ENCODE results near the gene NEK1. TPM values are rescaled to one million over a fixed set of nuclear protein-coding genes. Genes with fewer than 3 reads are reported as not detected.

Gene NEK1
- total and polyA plus RNA-seq, 2 of the 4 experiments (the other 2 are of a cell fraction) = 3.3 to 3.9 TPM

GRCh38 chr4:169658196-169658595 lies 45.8 kb upstream of the NEK1 start:
- Histone ChIP-seq H4K20me1 (ENCODE audit: insufficient read depth, low read length) (no peaks in the 10 kb centered on the region), H4K91ac (ENCODE audit: insufficient read depth, low read depth, low read length) (no peak overlapping the region), H3K9me1 (ENCODE audit: insufficient read depth, low read length) (0 out of 2 replicates have a peak, but pooled peaks cover 2% of the 10 kb centered on the region), H3K56ac (ENCODE audit: extremely low read depth, insufficient read depth, low read length) (no peak overlapping the region), H3K4me3 (ENCODE audit: insufficient read depth, low read depth, low read length) (no peak overlapping the region), H3K4me1 (ENCODE audit: control insufficient read depth, insufficient read depth, low read length) (0 out of 2 replicates have a peak, but pooled peaks cover 2% of the 10 kb centered on the region), H2AK9ac (replicated peaks; ENCODE audit: low read depth, low read length, poor library complexity) (no peak overlapping the region), H3K27ac (ENCODE audit: insufficient read depth, low read length) (no peak overlapping the region), H2BK120ac (ENCODE audit: low read depth, low read length) (no peak overlapping the region), H3K4me2 (ENCODE audit: low read depth, low read length) (no peak overlapping the region), H3K79me1 (ENCODE audit: low read depth in 1 of 2, low read length in 2 of 2) (peaks cover 8% of the 10 kb centered on the region in 2 experiments; a peak in 2 of 4 replicates), H2BK5ac (ENCODE audit: low read depth, low read length, poor library complexity, severe bottlenecking) (no peak overlapping the region), H3K9me3 (ENCODE audit: control insufficient read depth, insufficient read depth, low read length) (no peaks in the 10 kb centered on the region), H3K14ac (replicated peaks; ENCODE audit: low read depth, low read length) (no peak overlapping the region), H4K5ac (ENCODE audit: low read depth, low read length) (no peak overlapping the region), H2BK20ac (ENCODE audit: low read depth, low read length) (no peak overlapping the region), H2BK15ac (ENCODE audit: low read depth, low read length) (no peak overlapping the region), H3K23ac (ENCODE audit: low read depth, low read length) (no peak overlapping the region), H3K36me3 (ENCODE audit: control insufficient read depth, insufficient read depth, low read length) (no peaks in the 10 kb centered on the region), H3K18ac (ENCODE audit: low read depth, low read length) (no peak overlapping the region), H3K4ac (ENCODE audit: low read depth, low read length) (no peak overlapping the region), H3K27me3 (ENCODE audit: control insufficient read depth, insufficient read depth, low read length) (no peaks in the 10 kb centered on the region), H2AFZ (replicated peaks; ENCODE audit: low read length, poor library complexity) (no peak overlapping the region), H4K8ac (ENCODE audit: low read depth in 2 of 2, low read length in 2 of 2) (no peak overlapping the region), H2AK5ac (ENCODE audit: low read depth, low read length) (no peak overlapping the region), H3K9ac (ENCODE audit: low read depth, low read length) (no peak overlapping the region)
- in situ Hi-C loops (cut with MboI; ENCODE audit: low sequenced_read_pairs) (no loop called here), dilution Hi-C loops (cut with HindIII; ENCODE audit: low sequenced_read_pairs, unreplicated experiment) (no loop called here), intact Hi-C loops (cut with micrococcal nuclease) (no loop called here)
- ATAC-seq (ENCODE audit: low read depth) (no peak), DNase-seq (no peak)
- no TSS peak for BruUV-seq (replicated peaks)
- ChIA-PET CTCF (no interaction called here), POLR2A (ENCODE audit: unreplicated experiment) (no interaction called here)
- no CpG with 5 or more reads among the region's 2 CpGs for WGBS, 2 experiments (ENCODE audit: extremely low coverage in 2 of 2, insufficient read length in 1 of 2)
- TF ChIP-seq RCOR1 (IDR thresholded peaks at IDR 0.05; ENCODE audit: insufficient replicate concordance, low read length) = no peak
- TF ChIP-seq ELK1 (IDR thresholded peaks at IDR 0.05; ENCODE audit: borderline replicate concordance, low read depth, low read length) = no peak
- TF ChIP-seq SMC3 (IDR thresholded peaks at IDR 0.05; ENCODE audit: low read depth, low read length) = no peak
- TF ChIP-seq POLR2A (IDR thresholded peaks at IDR 0.05; ENCODE audit: low read depth, low read length) = no peak
- no peak for TF ChIP-seq RAD21 (IDR thresholded peaks at IDR 0.05; ENCODE audit: low read length)
- no peak for TF ChIP-seq NFE2L2 (IDR thresholded peaks at IDR 0.05; ENCODE audit: low read depth, low read length)
- no peak for TF ChIP-seq BHLHE40 (IDR thresholded peaks at IDR 0.05; ENCODE audit: low read depth, low read length)
- TF ChIP-seq, protein P1, sequence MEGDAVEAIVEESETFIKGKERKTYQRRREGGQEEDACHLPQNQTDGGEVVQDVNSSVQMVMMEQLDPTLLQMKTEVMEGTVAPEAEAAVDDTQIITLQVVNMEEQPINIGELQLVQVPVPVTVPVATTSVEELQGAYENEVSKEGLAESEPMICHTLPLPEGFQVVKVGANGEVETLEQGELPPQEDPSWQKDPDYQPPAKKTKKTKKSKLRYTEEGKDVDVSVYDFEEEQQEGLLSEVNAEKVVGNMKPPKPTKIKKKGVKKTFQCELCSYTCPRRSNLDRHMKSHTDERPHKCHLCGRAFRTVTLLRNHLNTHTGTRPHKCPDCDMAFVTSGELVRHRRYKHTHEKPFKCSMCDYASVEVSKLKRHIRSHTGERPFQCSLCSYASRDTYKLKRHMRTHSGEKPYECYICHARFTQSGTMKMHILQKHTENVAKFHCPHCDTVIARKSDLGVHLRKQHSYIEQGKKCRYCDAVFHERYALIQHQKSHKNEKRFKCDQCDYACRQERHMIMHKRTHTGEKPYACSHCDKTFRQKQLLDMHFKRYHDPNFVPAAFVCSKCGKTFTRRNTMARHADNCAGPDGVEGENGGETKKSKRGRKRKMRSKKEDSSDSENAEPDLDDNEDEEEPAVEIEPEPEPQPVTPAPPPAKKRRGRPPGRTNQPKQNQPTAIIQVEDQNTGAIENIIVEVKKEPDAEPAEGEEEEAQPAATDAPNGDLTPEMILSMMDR (conservative IDR thresholded peaks at IDR 0.05; ENCODE audit: low read depth, low read length) = no peak
- TF ChIP-seq RFX5 (IDR thresholded peaks at IDR 0.05; ENCODE audit: low read depth, low read length) = no peak
- TF ChIP-seq CHD1 (IDR thresholded peaks at IDR 0.05; ENCODE audit: low read depth, low read length) = no peak
- TF ChIP-seq FOS (IDR thresholded peaks at IDR 0.05; ENCODE audit: low read depth, low read length) = no peak
- no peak for TF ChIP-seq CEBPB (IDR thresholded peaks at IDR 0.05; ENCODE audit: low read depth, low read length)
- TF ChIP-seq MAFK (IDR thresholded peaks at IDR 0.05; ENCODE audit: low read depth, low read length) = no peak

All from IMR-90 (cell line).